ENCODE data around the gene KMT2B.
A peak's percentile ranks its signal among the peaks of the same experiment; 100 is the strongest.

Gene KMT2B

GRCh38 chr19:35716801-35717664 is 770 bp upstream of the KMT2B start (continued):
- TF ChIP-seq PRDM4 (tag by site-specific recombination; IDR thresholded peaks at IDR 0.05) (peak; percentile 95), ZNF521 (tag by site-specific recombination; IDR thresholded peaks at IDR 0.05) (no peak), GLI2 (tag by site-specific recombination; IDR thresholded peaks at IDR 0.05; ENCODE audit: borderline replicate concordance, low read depth) (no peak; the same call in 1 of the 2 replicates), ZBTB21 (tag by site-specific recombination; IDR thresholded peaks at IDR 0.05) (peak; percentile 80; the same call in 1 of the 2 replicates), SCRT1 (tag by site-specific recombination; IDR thresholded peaks at IDR 0.05; ENCODE audit: borderline replicate concordance) (no peak), ZNF626 (tag by site-specific recombination; IDR thresholded peaks at IDR 0.05) (no peak), ZNF747 (tag by site-specific recombination; IDR thresholded peaks at IDR 0.05) (no peak), ZNF449 (tag by site-specific recombination; IDR thresholded peaks at IDR 0.05) (peak; percentile 55), PBX3 (CRISPR knock-in tag; IDR thresholded peaks at IDR 0.05) (peak; percentile 7; the same call in 1 of the 2 replicates), ZNF148 (tag by site-specific recombination; IDR thresholded peaks at IDR 0.05; ENCODE audit: borderline replicate concordance) (peak; percentile 40; the same call in 1 of the 2 replicates), WT1 (tag by site-specific recombination; IDR thresholded peaks at IDR 0.05) (peak; percentile 68; the same call in 1 of the 2 replicates), ZNF530 (tag by site-specific recombination; IDR thresholded peaks at IDR 0.05; ENCODE audit: low read depth) (no peak), ZNF501 (tag by site-specific recombination; IDR thresholded peaks at IDR 0.05) (peak; percentile 99), ZNF16 (tag by site-specific recombination; IDR thresholded peaks at IDR 0.05; ENCODE audit: low read depth) (no peak), ZNF529 (tag by site-specific recombination; IDR thresholded peaks at IDR 0.05; ENCODE audit: insufficient replicate concordance) (no peak), TSHZ1 (tag by site-specific recombination; IDR thresholded peaks at IDR 0.05; ENCODE audit: borderline replicate concordance) (peak; percentile 55; the same call in 1 of the 2 replicates), ZFP3 (tag by site-specific recombination; IDR thresholded peaks at IDR 0.05; ENCODE audit: low read depth) (no peak)
